BLaER1 treated with 17β-estradiol and CSF1 and Interleukin-3, amounts not matched to agents 10 nM and 100 nM (cell line): ENCODE results near the gene TTC34.

ENCODE experiments used
- H3K27ac ChIP-seq, 11 experiments: shearing (Covaris generic); formaldehyde crosslinking; 2 replicates each; pipeline ENCODE4 v1.8.1; 2022
- H3K27me3 ChIP-seq, 11 experiments: shearing (Covaris generic); formaldehyde crosslinking; 2 replicates each; pipeline ENCODE4 v1.8.1; 2022
- H3K36me3 ChIP-seq, 11 experiments: shearing (Covaris generic); formaldehyde crosslinking; 2 replicates each; pipeline ENCODE4 v1.8.1; 2022
- H3K4me1 ChIP-seq, 10 experiments: shearing (Covaris generic); formaldehyde crosslinking; 2 replicates each; pipeline ENCODE4 v1.8.1; 2022
- H3K4me2 ChIP-seq, 11 experiments: shearing (Covaris generic); formaldehyde crosslinking; 2 replicates each; pipeline ENCODE4 v1.8.1; 2022
- H3K4me3 ChIP-seq, 10 experiments: shearing (Covaris generic); formaldehyde crosslinking; 2 replicates each; pipeline ENCODE4 v1.8.1; 2022
- H3K9ac ChIP-seq, 11 experiments: shearing (Covaris generic); formaldehyde crosslinking; 2 replicates each; pipeline ENCODE4 v1.8.1; 2022
- H3K9me3 ChIP-seq, 11 experiments: shearing (Covaris generic); formaldehyde crosslinking; replicated peaks in 1 of 11; 2 replicates each; pipeline ENCODE4 v1.8.1; 2022
- H4K20me1 ChIP-seq, 11 experiments: shearing (Covaris generic); formaldehyde crosslinking; 2 replicates each; pipeline ENCODE4 v1.8.1; 2022
- Cebpa-rat ChIP-seq, 11 experiments: shearing (Covaris generic); IDR thresholded peaks; 2 replicates each; pipeline ENCODE4 v1.8.1; 2022

TTC34 gene

DNA sequence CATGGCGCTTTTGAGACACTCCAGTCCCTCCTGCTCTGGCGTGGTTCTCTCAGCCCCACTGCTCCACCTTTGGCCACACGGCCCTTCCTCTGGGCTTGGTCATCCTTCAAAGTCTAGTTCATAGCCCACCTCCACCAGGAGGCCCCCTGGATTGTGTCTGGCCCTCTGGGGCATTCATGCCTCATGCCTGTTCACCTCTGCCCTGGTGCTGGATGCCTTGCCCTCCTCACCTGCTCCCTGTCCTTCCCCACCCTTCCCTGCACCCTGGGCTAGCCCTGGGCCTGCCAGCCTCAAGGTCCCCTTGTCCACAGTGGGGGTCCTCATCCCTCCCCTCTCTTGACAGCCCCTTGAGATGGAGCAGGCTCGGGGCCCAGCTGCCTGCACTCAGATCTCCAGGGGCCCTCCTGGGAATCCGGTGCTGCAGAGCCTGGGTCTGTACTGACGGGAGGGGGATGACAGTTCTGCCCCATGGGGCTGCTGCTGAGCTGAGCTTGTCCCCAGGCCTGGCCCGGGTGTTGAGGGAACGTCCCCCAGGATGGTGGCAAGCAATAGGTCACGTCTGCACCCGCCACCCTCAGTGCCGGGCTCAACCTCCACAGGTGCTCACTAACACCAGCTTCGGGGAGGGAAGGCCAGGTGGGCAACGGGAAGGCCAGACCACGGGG lies 196.5 kb downstream of the TTC34 start:
- H3K27ac ChIP-seq = no peak overlapping the region
- 0 out of 22 replicates have a peak overlapping the region, but pooled peaks of 1 of the 11 experiments have one; percentile 31 for H3K9ac ChIP-seq
- peaks cover 0 to 26% (median 0%) of the 10 kb centered on the region in 11 experiments; a peak in 6 of 22 replicates for H4K20me1 ChIP-seq
- H3K4me2 ChIP-seq = peak overlapping the region in 10 of 11 experiments; percentile 19 to 93 (median 80); a peak in 19 of 22 replicates
- H3K27me3 ChIP-seq = peaks cover 10 to 31% (median 18%) of the 10 kb centered on the region in 11 experiments; a peak in 17 of 22 replicates
- no peaks in the 10 kb centered on the region for H3K36me3 ChIP-seq
- H3K4me1 ChIP-seq = peaks cover 6 to 70% (median 51%) of the 10 kb centered on the region in 10 experiments; a peak in 18 of 20 replicates
- H3K9me3 ChIP-seq = no peaks in the 10 kb centered on the region
- no peak for TF ChIP-seq Cebpa-rat (IDR thresholded peaks at IDR 0.05)
- H3K4me3 ChIP-seq = no peak overlapping the region; a peak in 1 of 20 replicates

DNA sequence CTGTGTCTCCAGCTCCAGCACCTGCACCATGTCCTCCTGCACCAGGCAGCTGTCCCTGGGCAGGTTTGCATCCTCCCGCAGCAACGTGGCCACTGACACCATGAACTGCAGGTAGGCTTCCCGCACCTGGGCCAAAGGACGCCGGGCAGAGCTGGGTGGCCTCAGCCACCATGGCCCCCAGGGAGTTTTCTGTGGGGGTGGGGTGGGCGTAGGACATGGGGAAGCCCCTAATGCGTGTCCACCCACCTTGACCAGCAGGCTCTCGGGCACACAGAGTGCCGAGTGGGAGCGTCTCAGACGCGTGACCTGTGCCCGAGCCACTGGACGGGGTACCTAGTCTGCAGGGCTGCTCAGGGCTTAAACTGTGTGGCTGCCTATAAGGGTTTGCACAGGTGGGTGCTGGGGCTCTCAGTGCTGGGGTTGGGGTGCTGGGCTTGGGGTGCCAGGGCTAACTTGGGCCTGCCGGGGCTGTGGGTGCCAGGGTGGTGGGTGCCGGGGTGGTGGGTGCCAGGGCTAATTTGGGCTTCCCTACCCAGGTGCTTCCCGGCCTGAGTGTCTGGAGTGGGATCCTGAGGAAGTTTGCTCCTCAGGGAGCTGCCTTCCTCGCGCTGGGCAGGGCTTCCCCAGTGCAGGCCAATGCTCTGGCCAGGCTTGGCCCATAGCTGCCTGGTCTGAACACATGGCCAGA lies 197.2 kb downstream of the TTC34 start:
- Histone ChIP-seq H3K27me3 (peaks cover 10 to 37% (median 21%) of the 10 kb centered on the region in 11 experiments; a peak in 17 of 22 replicates), H4K20me1 (peaks cover 0 to 21% (median 0%) of the 10 kb centered on the region in 11 experiments; a peak in 6 of 22 replicates), H3K9ac (no peak overlapping the region), H3K27ac (no peak overlapping the region), H3K9me3 (peaks cover 0 to 3% (median 0%) of the 10 kb centered on the region in 11 experiments; a peak in 1 of 22 replicates), H3K36me3 (no peaks in the 10 kb centered on the region), H3K4me1 (peaks cover 6 to 63% (median 49%) of the 10 kb centered on the region in 10 experiments; a peak in 18 of 20 replicates), H3K4me3 (no peak overlapping the region), H3K4me2 (peak overlapping the region in 9 of 11 experiments; percentile 50 to 93 (median 81); a peak in 18 of 22 replicates)
- no peak for TF ChIP-seq Cebpa-rat (IDR thresholded peaks at IDR 0.05)

DNA sequence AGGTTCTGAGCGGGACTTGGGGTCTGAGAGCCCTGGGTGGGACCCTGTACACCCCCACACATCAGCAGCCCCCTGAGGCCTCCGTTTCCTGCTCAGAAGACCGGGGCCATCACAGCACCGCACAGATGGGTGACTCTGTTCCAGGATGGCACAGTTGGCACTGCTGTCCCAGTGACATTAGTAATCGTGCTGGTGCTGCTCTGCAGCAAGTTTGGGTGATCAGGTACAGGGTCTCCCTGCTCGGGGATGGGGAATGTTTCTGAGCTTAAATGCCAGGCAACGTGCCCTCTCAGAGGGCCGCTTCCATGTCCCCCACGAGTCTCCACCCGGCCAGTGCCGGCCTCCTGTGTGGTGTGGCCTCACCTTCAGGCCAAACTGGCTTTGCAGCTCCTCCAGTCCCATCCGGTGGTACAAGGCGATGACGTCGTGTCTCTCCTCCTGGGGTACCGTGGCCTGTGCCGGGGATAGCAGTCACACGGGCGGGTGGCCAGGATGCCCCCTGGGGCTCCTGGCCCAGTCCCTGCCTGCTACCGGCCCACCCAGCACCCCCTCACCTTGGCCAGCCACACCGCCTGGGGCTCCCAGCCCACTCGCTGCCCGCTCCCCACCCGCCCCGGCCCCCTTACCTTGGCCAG lies 197.9 kb downstream of the TTC34 start:
- no peak overlapping the region for H3K4me3 ChIP-seq
- H3K9ac ChIP-seq = peak overlapping the region in 3 of 11 experiments; percentile 7 to 50 (median 28); a peak in 2 of 22 replicates
- no peaks in the 10 kb centered on the region for H3K36me3 ChIP-seq
- H4K20me1 ChIP-seq = peaks cover 0 to 17% (median 0%) of the 10 kb centered on the region in 11 experiments; a peak in 6 of 22 replicates
- peak overlapping the region in 8 of 11 experiments; percentile 55 to 93 (median 83); a peak in 16 of 22 replicates for H3K4me2 ChIP-seq
- H3K9me3 ChIP-seq = peaks cover 0 to 10% (median 5%) of the 10 kb centered on the region in 11 experiments; a peak in 16 of 22 replicates
- peaks cover 11 to 41% (median 21%) of the 10 kb centered on the region in 11 experiments; a peak in 20 of 22 replicates for H3K27me3 ChIP-seq
- no peak overlapping the region for H3K27ac ChIP-seq
- H3K4me1 ChIP-seq = peaks cover 6 to 61% (median 48%) of the 10 kb centered on the region in 10 experiments; a peak in 18 of 20 replicates
- TF ChIP-seq Cebpa-rat (IDR thresholded peaks at IDR 0.05) = no peak

DNA sequence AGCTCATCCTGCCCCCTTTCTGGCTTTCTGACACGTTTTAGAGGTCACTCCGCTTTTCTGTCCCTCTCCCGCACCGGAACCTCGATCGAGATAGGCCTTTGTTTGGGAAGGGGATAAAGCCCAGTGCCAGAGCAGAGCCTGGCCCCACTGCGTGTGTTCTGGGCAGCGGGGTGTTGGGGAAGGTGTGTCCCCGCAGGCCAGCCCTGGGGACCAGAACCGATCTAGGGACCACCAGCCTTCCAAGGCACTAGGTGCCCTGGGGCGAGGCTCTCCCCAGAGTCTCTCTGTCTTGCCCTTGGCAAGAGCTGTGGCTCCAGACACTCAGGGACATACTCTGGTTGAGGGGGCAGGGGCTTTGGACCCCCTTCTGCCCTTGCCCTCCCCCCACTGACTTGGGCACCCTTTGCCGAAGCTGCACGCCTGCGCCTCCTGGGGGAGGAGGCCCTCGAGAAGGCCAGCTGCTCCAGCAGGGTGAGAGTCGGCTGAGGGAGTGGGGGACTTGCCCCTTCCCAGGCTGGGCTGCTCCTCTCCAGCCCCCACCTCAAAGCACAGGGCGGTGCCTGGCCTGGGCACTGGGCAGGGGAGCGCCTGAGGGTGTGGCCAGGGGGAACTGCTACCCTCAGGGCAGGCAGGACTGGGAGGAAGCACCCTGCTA lies 198.5 kb downstream of the TTC34 start:
- peaks cover 7 to 67% (median 53%) of the 10 kb centered on the region in 10 experiments; a peak in 19 of 20 replicates for H3K4me1 ChIP-seq
- H3K9me3 ChIP-seq = peaks cover 0 to 16% (median 9%) of the 10 kb centered on the region in 11 experiments; a peak in 16 of 22 replicates
- no peak overlapping the region for H3K27ac ChIP-seq
- H4K20me1 ChIP-seq = peaks cover 0 to 18% (median 2%) of the 10 kb centered on the region in 11 experiments; a peak in 7 of 22 replicates
- no peaks in the 10 kb centered on the region for H3K36me3 ChIP-seq
- H3K9ac ChIP-seq = peak overlapping the region in 3 of 11 experiments; percentile 7 to 50 (median 28); a peak in 2 of 22 replicates
- no peak overlapping the region for H3K4me3 ChIP-seq
- no peak for TF ChIP-seq Cebpa-rat (IDR thresholded peaks at IDR 0.05)
- H3K27me3 ChIP-seq = peaks cover 18 to 47% (median 28%) of the 10 kb centered on the region in 11 experiments; a peak in 20 of 22 replicates
- peak overlapping the region in 8 of 11 experiments; percentile 55 to 93 (median 83); a peak in 16 of 22 replicates for H3K4me2 ChIP-seq

DNA sequence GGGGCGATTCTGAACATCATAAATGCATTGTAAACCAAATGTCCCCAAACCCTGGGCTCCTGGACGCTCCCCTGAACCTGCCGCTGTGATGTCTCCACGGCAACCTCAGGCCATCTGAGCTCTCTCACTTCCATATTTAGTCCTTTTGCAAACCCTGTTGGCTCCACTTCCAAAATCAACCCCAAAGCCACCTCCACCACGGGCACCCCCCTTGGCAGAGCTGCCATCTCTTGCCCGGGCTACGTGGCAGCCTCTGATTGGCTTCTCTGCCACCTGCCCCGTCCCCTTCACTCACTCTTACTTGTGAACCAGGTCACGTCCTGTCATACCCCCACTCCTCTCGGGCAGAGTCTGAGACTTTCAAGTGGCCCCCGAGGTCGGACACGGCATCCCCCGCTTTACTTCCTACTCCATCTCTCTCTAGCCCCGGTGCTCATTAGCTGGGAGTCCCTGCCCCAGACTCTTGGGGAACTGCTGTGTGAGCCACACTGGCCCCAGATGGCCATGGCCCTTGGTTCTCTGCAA lies 199.1 kb downstream of the TTC34 start:
- no peak overlapping the region for H3K9ac ChIP-seq
- H3K9me3 ChIP-seq = peaks cover 0 to 17% (median 9%) of the 10 kb centered on the region in 11 experiments; a peak in 16 of 22 replicates
- peaks cover 12 to 70% (median 58%) of the 10 kb centered on the region in 10 experiments for H3K4me1 ChIP-seq
- no peaks in the 10 kb centered on the region for H3K36me3 ChIP-seq
- no peak overlapping the region for H3K27ac ChIP-seq
- H3K4me2 ChIP-seq = peak overlapping the region in 7 of 11 experiments; percentile 55 to 93 (median 85); a peak in 12 of 22 replicates
- no peak overlapping the region for H3K4me3 ChIP-seq
- H3K27me3 ChIP-seq = peaks cover 23 to 53% (median 33%) of the 10 kb centered on the region in 11 experiments; a peak in 20 of 22 replicates
- TF ChIP-seq Cebpa-rat (IDR thresholded peaks at IDR 0.05) = no peak
- peaks cover 0 to 25% (median 8%) of the 10 kb centered on the region in 11 experiments; a peak in 12 of 22 replicates for H4K20me1 ChIP-seq

DNA sequence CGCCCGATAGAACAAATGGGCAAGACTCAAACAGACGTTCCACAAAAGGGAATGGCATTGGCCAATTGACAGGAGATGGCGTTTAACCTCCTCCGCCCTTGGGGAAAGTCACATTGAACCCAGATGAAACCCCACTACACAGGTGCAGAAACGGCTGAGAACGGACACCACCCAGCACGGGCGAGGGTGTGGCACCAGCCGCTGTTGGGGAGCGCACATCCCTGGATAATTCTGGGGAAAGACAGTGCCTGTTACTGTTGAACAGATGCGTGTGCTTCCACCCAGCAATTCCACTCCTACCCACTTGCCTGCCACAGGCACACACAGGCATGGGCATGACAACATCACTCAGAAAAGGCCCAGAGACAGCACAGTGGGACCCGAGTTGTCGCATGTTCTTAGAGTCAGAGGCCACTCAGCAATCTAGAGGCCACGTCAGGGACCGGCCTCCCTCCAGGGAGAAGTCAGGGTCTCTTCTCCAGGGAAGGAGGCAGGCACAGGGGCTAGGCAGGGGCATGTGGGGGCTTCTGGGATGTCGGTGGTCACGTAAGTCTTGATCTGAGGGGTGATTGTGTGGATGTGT lies 199.7 kb downstream of the TTC34 start:
- TF ChIP-seq Cebpa-rat (IDR thresholded peaks at IDR 0.05) = no peak
- peaks cover 18 to 72% (median 61%) of the 10 kb centered on the region in 10 experiments for H3K4me1 ChIP-seq

DNA sequence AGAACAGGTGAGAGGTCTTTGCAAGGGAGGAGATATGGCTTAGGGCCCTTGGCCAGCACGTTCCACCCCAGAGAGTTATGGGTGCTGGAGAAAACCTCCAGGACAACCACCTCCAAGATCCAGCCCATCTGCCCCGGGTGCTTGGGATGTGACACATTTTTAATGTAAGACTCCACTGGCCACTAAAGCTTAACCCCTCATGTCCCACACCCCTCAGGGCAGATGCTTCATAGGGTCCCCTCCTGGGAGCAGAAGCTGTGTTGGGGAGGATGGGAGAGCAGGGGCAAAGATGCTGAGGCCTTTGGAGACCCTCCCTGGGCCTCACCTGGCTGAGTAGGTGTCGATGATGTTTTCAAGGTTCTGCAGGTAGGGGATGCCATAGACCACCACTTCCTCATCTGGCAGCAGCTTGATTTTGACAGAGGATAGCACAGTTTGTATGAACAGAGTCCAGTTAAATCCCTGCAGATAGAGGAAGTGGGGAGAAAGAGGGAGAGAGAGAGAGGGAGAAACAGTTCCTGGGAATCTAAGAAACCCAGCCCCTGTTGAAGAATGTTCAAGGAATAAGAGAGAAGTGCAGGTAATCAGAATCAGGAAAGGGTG lies 203.1 kb downstream of the TTC34 start:
- Histone ChIP-seq H3K9ac (no peak overlapping the region), H3K4me1 (peaks cover 26 to 61% (median 45%) of the 10 kb centered on the region in 10 experiments), H3K27me3 (peaks cover 31 to 76% (median 46%) of the 10 kb centered on the region in 11 experiments; a peak in 21 of 22 replicates), H3K36me3 (no peaks in the 10 kb centered on the region), H3K4me2 (peak overlapping the region in 9 of 11 experiments; percentile 74 to 89 (median 80); a peak in 18 of 22 replicates), H3K27ac (no peak overlapping the region), H3K9me3 (peaks cover 0 to 17% (median 9%) of the 10 kb centered on the region in 11 experiments; a peak in 16 of 22 replicates), H4K20me1 (peaks cover 0 to 23% (median 14%) of the 10 kb centered on the region in 11 experiments; a peak in 13 of 22 replicates), H3K4me3 (no peak overlapping the region)
- no peak for TF ChIP-seq Cebpa-rat (IDR thresholded peaks at IDR 0.05)

More for the DNA sequence above, 199.7 kb downstream of the TTC34 start:
- Histone ChIP-seq H3K36me3 (no peaks in the 10 kb centered on the region), H3K9me3 (peaks cover 0 to 17% (median 9%) of the 10 kb centered on the region in 11 experiments; a peak in 16 of 22 replicates), H3K4me3 (no peak overlapping the region), H3K27me3 (peaks cover 27 to 59% (median 38%) of the 10 kb centered on the region in 11 experiments; a peak in 21 of 22 replicates), H3K9ac (no peak overlapping the region), H4K20me1 (peaks cover 0 to 30% (median 13%) of the 10 kb centered on the region in 11 experiments; a peak in 14 of 22 replicates), H3K4me2 (peak overlapping the region in 3 of 11 experiments; percentile 80 to 93 (median 92); a peak in 8 of 22 replicates), H3K27ac (no peak overlapping the region)
